HS-27A (cell line): ENCODE measurements around the gene FBXW12.
"Not testable (repeated sequence)": the region's sequence is repeated elsewhere in the genome, so short reads cannot be mapped to it uniquely, and the experiment has no call there.

Source experiments
- DNase-seq: peaks from one replicate; pipeline ENCODE4 v3.0.0-alpha.2; 2012; ENCODE audit warnings: low read depth, missing footprints

FBXW12 gene

GRCh38 chr3:48372862-48373435, 930 bp downstream of the FBXW12 start:
- no peak for DNase-seq

GRCh38 chr3:48387634-48388033, 15.6 kb downstream of the FBXW12 start:
- no peak for DNase-seq

GRCh38 chr3:48388966-48389365, 16.9 kb downstream of the FBXW12 start:
- DNase-seq = no peak

GRCh38 chr3:48394391-48394790, 22.4 kb downstream of the FBXW12 start:
- no peak for DNase-seq

- DNase-seq = no peak
Measured at GRCh38 chr3:48395714-48396113, 23.7 kb downstream of the FBXW12 start.

GRCh38 chr3:48397767-48398681, 26.0 kb downstream of the FBXW12 start:
- DNase-seq = no peak

- DNase-seq = no peak
Measured at GRCh38 chr3:48398701-48399386, 26.8 kb downstream of the FBXW12 start.

- DNase-seq = no peak
Measured at GRCh38 chr3:48399387-48400172, 27.6 kb downstream of the FBXW12 start.

- peak; percentile 45 for DNase-seq
Measured at GRCh38 chr3:48400824-48401433, 28.9 kb downstream of the FBXW12 start.

GRCh38 chr3:48401434-48401901, 29.4 kb downstream of the FBXW12 start:
- DNase-seq = not testable (repeated sequence)

GRCh38 chr3:48402281-48402732, 30.3 kb downstream of the FBXW12 start:
- peak; percentile 67 for DNase-seq

- DNase-seq = no peak
Measured at GRCh38 chr3:48402907-48403306, 30.9 kb downstream of the FBXW12 start.

GRCh38 chr3:48403533-48404439, 31.8 kb downstream of the FBXW12 start:
- DNase-seq = no peak

- no peak for DNase-seq
Measured at GRCh38 chr3:48404440-48405342, 32.7 kb downstream of the FBXW12 start.

- no peak for DNase-seq
Measured at GRCh38 chr3:48405343-48405881, 33.4 kb downstream of the FBXW12 start.

- DNase-seq = no peak
Measured at GRCh38 chr3:48405971-48406370, 34.0 kb downstream of the FBXW12 start.

GRCh38 chr3:48406443-48407431, 34.7 kb downstream of the FBXW12 start:
- DNase-seq = no peak
